AG09309 (cell line): ENCODE results near the gene DDX39B.
"Not testable (repeated sequence)": the region's sequence is repeated elsewhere in the genome, so short reads cannot be mapped to it uniquely, and the experiment has no call there.

ENCODE experiments used
- DNase-seq: peaks from one replicate; pipeline ENCODE4 v3.0.0-alpha.2; 2010; ENCODE audit warnings: low read depth
- H3K4me3 ChIP-seq: 2 replicates; pipeline ENCODE4 v1.5.1; 2011; ENCODE audit warnings: mild to moderate bottlenecking, low read depth, low read length, moderate library complexity; ENCODE audit not compliant: control insufficient read depth
- CTCF ChIP-seq: IDR thresholded peaks from 2 replicates; pipeline ENCODE4 v1.5.1; 2011; ENCODE audit warnings: mild to moderate bottlenecking, low read depth, low read length, inconsistent platforms; ENCODE audit not compliant: insufficient read depth, control insufficient read depth; ENCODE audit errors: missing control alignments

DDX39B gene

DNA sequence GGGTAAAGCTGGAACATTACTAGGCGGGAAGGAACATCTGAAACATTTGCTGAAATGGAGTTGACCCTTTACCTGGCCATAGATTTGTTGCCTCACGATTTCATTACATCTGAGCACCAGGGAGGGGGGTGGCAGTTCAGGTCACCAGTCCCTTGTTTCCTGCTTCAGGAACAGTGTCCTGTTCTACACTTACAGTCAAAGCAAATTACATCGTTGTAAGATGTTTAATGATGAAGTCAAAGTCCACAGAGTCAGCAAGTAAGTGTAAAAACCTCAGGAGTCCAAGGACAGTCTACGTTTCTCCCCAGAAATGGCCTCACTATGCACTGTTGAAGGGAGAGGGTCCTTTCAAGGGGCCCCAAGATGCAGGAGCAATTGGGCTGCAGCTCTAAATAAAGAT lies 52.7 kb downstream of the DDX39B start:
- TF ChIP-seq CTCF = no peak
- no peak overlapping the region for H3K4me3 ChIP-seq
- DNase-seq = no peak

DNA sequence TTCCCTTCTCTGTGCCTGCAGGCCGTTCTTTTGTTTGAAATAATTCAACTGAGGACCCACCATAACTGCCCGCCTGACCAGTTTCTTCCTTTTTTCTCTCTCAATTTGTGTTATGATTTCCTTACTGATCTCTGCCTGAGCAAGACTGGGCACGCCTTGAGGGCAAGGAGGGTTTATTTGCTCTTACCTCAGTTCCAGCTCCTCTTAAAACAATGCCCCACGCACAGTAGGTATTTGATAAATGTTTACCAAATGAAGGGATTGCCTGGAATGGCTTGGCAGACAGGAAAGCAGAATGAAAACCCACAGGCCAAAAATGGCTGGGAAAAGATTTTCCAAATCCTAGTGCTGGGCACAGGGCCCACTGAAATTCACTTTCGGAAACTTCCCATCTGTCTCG lies 54.1 kb downstream of the DDX39B start:
- DNase-seq, H3K4me3 ChIP-seq: not testable (repeated sequence)

DNA sequence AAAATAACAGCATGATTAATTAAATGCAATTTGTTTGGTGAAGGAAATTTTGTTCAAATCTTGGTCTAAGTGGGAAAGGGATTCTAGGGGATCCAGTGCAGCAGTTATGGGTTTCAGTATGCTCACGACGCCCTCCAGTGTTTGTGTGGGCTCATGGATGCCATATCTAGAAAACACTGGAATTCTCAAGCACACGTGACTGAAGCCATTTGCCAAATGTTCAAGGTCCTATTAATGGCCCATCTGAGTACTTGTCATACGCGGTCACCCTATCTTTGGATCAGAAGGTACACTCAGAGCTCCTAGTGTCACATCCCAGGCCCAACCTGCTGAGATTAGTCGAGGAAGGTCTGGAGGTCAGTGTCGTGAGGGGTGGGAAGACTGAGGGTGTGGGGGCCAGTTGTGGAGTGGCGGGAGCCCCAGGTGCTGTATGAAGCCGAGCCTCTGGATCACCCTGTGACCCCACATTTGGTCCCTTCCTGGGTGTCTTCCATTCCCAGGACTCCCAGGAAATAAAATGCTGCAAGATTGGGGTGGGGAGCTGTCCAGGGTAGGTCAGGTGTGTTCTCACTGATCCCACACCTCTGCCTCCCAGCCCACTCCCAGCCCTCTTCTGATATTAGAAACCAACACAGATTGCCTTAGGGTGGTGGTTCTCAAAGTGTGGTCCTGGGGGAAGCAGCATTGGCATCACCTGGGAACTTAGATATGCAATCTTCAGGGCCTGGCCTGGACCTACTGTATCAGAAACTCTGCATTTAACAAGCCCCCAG lies 55.6 kb downstream of the DDX39B start:
- H3K4me3 ChIP-seq, DNase-seq: not testable (repeated sequence)

DNA sequence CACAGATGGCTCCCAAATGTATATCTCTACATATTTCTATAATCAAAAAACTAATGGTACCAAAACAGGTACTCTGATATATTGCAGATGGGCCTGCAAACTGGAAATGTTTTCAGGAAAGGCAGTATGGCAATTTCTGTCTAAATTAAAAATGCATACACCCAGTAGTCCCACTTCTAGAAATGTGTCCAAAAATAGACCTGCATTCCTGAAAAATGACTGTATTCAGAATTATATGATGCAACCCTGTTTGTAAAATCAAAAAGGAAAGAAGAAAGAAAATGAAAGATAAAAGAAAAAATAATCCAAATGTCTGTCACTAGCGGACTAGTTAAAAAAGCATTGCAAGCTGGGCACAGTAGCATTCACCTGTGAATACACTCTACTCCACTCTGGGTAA lies 56.7 kb downstream of the DDX39B start:
- TF ChIP-seq CTCF = no peak
- DNase-seq = no peak
- no peak overlapping the region for H3K4me3 ChIP-seq

- no peak overlapping the region for H3K4me3 ChIP-seq
- TF ChIP-seq CTCF = no peak
- no peak for DNase-seq
Measured at GRCh38 chr6:31483392-31483791, 58.4 kb downstream of the DDX39B start.

GRCh38 chr6:31480574-31480973 lies 61.2 kb downstream of the DDX39B start:
- no peak overlapping the region for H3K4me3 ChIP-seq
- TF ChIP-seq CTCF = no peak
- DNase-seq = no peak
